B cell (primary cell): Measurements from ENCODE around the gene TMEM150C. TPM values are rescaled to one million over a fixed set of nuclear protein-coding genes. Genes with fewer than 3 reads are reported as not detected.

ENCODE experiments used
- ATAC-seq: fragments of 200-7000 bp; cut with Tn5 transposase; one replicate; pipeline ENCODE4 v1.10.0; 2021; ENCODE audit warnings: low read depth, mild to moderate bottlenecking, moderate number of reproducible peaks, moderate library complexity
- CTCF ChIA-PET: fragments of 350-600 bp; sonication (Branson Sonifier 250); formaldehyde crosslinking; loops from one replicate; lab custom pipeline; 2021; ENCODE audit warnings: antibody characterized with exemption, inconsistent platforms; lab: Charles Lee
- POLR2A ChIA-PET: fragments of 350-600 bp; sonication (Branson Sonifier 250); formaldehyde crosslinking; loops from one replicate; lab custom pipeline; 2021; ENCODE audit warnings: antibody characterized with exemption; lab: Charles Lee
- DNase-seq: peaks from one replicate; pipeline ENCODE4 v3.0.0; 2013
- H2AFZ ChIP-seq: 2 replicates; pipeline ENCODE4 v1.6.1; 2012; ENCODE audit warnings: mild to moderate bottlenecking, low read depth, low read length; ENCODE audit not compliant: insufficient read depth, poor library complexity, severe bottlenecking
- H3K27ac ChIP-seq, 2 donors: 1 replicate in 1 of 2; 2 replicates in 1 of 2; pipeline ENCODE4 v1.5.1; 2012 to 2013; ENCODE audit warnings: low read length in 2 of 2, mild to moderate bottlenecking in 2 of 2, moderate library complexity in 1 of 2
- H3K27me3 ChIP-seq, 4 experiments: fragments of 200-600 bp in 1 of 4; sonication (generic) in 1 of 4; replicated peaks in 1 of 4; 1 replicate in 2 of 4; 2 replicates in 2 of 4; pipeline versions ENCODE4 v1.6.1 to v1.7.0; 2013 to 2016; ENCODE audit warnings: low read length in 3 of 4, mild to moderate bottlenecking in 2 of 4, mixed read lengths in 1 of 4, moderate library complexity in 1 of 4; ENCODE audit not compliant: insufficient read depth in 4 of 4, control insufficient read depth in 3 of 4; ENCODE audit errors: control extremely low read depth in 1 of 4
- H3K36me3 ChIP-seq, 2 experiments: replicated peaks in 1 of 2; 1 replicate in 1 of 2; 2 replicates in 1 of 2; pipeline versions ENCODE4 v1.6.1 to v1.7.1; 2013; ENCODE audit warnings: low read length in 1 of 2; ENCODE audit not compliant: insufficient read depth in 2 of 2, control insufficient read depth in 1 of 2; ENCODE audit errors: control extremely low read depth in 1 of 2, extremely low read depth in 1 of 2
- H3K4me1 ChIP-seq, 2 donors: fragments of 200-600 bp in 1 of 2; sonication (generic) in 1 of 2; 1 replicate in 1 of 2; 2 replicates in 1 of 2; pipeline versions ENCODE4 v1.5.1 to v1.6.1; 2013 to 2017; ENCODE audit warnings: low read length in 2 of 2; ENCODE audit not compliant: control insufficient read depth in 2 of 2, insufficient read depth in 2 of 2
- H3K4me2 ChIP-seq: replicated peaks from 2 replicates; pipeline ENCODE3; 2012; ENCODE audit warnings: mild to moderate bottlenecking, low read depth, low read length; ENCODE audit not compliant: poor library complexity, severe bottlenecking
- H3K4me3 ChIP-seq, 5 experiments: fragments of 200-600 bp in 1 of 5; sonication (generic) in 1 of 5; 1 replicate in 3 of 5; 2 replicates in 2 of 5; pipeline versions ENCODE4 v1.5.1 to v1.7.0; 2011 to 2016; ENCODE audit warnings: low read length in 4 of 5, mild to moderate bottlenecking in 4 of 5, low read depth in 2 of 5, control low read depth in 1 of 5, moderate library complexity in 1 of 5; ENCODE audit not compliant: insufficient read depth in 1 of 5; ENCODE audit errors: control extremely low read depth in 1 of 5, extremely low read depth in 1 of 5
- H3K79me2 ChIP-seq: fragments of 200-600 bp; sonication (generic); one replicate; pipeline ENCODE4 v1.6.0; 2016; ENCODE audit warnings: low read length; ENCODE audit not compliant: control insufficient read depth, insufficient read depth
- H3K9ac ChIP-seq: fragments of 200-600 bp; sonication (generic); 2 replicates; pipeline ENCODE4 v1.6.1; 2017; ENCODE audit warnings: mild to moderate bottlenecking, low read length, moderate library complexity
- H3K9me3 ChIP-seq, 3 donors: one replicate each; pipeline versions ENCODE4 v1.6.1 to v1.7.1; 2013; ENCODE audit warnings: low read length in 2 of 3; ENCODE audit not compliant: control insufficient read depth in 2 of 3, insufficient read depth in 1 of 3; ENCODE audit errors: control extremely low read depth in 1 of 3
- H4K20me1 ChIP-seq: 2 replicates; pipeline ENCODE4 v1.6.0; 2012; ENCODE audit warnings: mild to moderate bottlenecking, low read length; ENCODE audit not compliant: insufficient read depth, control insufficient read depth, poor library complexity, severe bottlenecking
- H3K27ac Mint-ChIP-seq: one replicate; pipeline ENCODE4 v1.8.0; 2021; ENCODE audit warnings: mixed read lengths
- H3K27me3 Mint-ChIP-seq: one replicate; pipeline ENCODE4 v1.8.0; 2021; ENCODE audit warnings: mixed read lengths
- H3K4me1 Mint-ChIP-seq: one replicate; pipeline ENCODE4 v1.8.0; 2021; ENCODE audit warnings: mixed read lengths
- H3K4me3 Mint-ChIP-seq: one replicate; pipeline ENCODE4 v1.8.0; 2021; ENCODE audit warnings: mixed read lengths
- H3K9me3 Mint-ChIP-seq: one replicate; pipeline ENCODE4 v1.8.0; 2022; ENCODE audit warnings: mixed read lengths; ENCODE audit not compliant: insufficient read depth
- EZH2 ChIP-seq: IDR thresholded peaks from 2 replicates; pipeline ENCODE4 v1.6.1; 2012; ENCODE audit warnings: borderline replicate concordance, low read depth, mild to moderate bottlenecking, moderate library complexity, low read length; ENCODE audit not compliant: insufficient read depth, poor library complexity, severe bottlenecking
- WGBS: methylation state at CpG from one replicate; pipeline ENCODE4 v1.1.5; 2013; ENCODE audit warnings: missing lambda C conversion rate; ENCODE audit not compliant: insufficient coverage; 5-methylcytosine and 5-hydroxymethylcytosine counted together
- intact Hi-C: fragments of 100-400 bp; cut with micrococcal nuclease; formaldehyde crosslinking; loops from one replicate; pipeline ENCODE4 v1.10.0; 2022
- polyA plus RNA-seq: library from polyadenylated mRNA; depleted of rRNA; stranded (reverse); fragments of >200 nt; gene quantifications from 2 replicates; pipeline ENCODE4 v1.2.3, GENCODE V29; 2012
- total RNA-seq, 2 donors: library from RNA; stranded (reverse); fragments of 120-200 nt in 1 of 2; gene quantifications; 1 replicate in 1 of 2; 2 replicates in 1 of 2; pipeline versions ENCODE4 v1.2.3 to v1.2.4, GENCODE V29; 2013 to 2022
- TF ChIP-seq, protein P1 (sequence below): fragments of 200-600 bp; IDR thresholded peaks from one replicate; pipeline ENCODE4 v1.8.0; 2022; ENCODE audit warnings: antibody characterized with exemption, mild to moderate bottlenecking

The TMEM150C gene
- total and polyA plus RNA-seq, 2 donors (not counting 1 experiment from before 2014, with no cell fraction given) = 0.04 TPM; not detected in 1

- Mint-ChIP-seq H3K9me3 (no peaks in the 10 kb centered on the region), H3K27me3 (no peaks in the 10 kb centered on the region), H3K4me3 (no peak overlapping the region), H3K27ac (no peak overlapping the region), H3K4me1 (no peaks in the 10 kb centered on the region)
- no peaks in the 10 kb centered on the region for H3K36me3 ChIP-seq
- H3K27me3 ChIP-seq = no peaks in the 10 kb centered on the region
- ChIA-PET CTCF (interaction anchor here (0.5 to 0.6 kb wide), 2 partner anchors 261 to 308 kb away, joined by 3 to 5 read pairs; no protein-coding TSS in a partner anchor), POLR2A (no interaction called here)
- H3K27ac ChIP-seq = no peak overlapping the region
- DNase-seq (no peak), ATAC-seq (no peak)
- WGBS = 83% methylated on average over 1 of the region's 2 CpGs
- H3K79me2 ChIP-seq = no peaks in the 10 kb centered on the region
- no peak overlapping the region for H3K4me3 ChIP-seq
- H3K4me2 ChIP-seq = no peak overlapping the region
- H3K9ac ChIP-seq = no peak overlapping the region
- intact Hi-C loops = no loop called here
- H2AFZ ChIP-seq = no peak overlapping the region
- no peaks in the 10 kb centered on the region for H4K20me1 ChIP-seq
- H3K9me3 ChIP-seq = no peaks in the 10 kb centered on the region
- no peak for TF ChIP-seq EZH2
- TF ChIP-seq, protein P1, sequence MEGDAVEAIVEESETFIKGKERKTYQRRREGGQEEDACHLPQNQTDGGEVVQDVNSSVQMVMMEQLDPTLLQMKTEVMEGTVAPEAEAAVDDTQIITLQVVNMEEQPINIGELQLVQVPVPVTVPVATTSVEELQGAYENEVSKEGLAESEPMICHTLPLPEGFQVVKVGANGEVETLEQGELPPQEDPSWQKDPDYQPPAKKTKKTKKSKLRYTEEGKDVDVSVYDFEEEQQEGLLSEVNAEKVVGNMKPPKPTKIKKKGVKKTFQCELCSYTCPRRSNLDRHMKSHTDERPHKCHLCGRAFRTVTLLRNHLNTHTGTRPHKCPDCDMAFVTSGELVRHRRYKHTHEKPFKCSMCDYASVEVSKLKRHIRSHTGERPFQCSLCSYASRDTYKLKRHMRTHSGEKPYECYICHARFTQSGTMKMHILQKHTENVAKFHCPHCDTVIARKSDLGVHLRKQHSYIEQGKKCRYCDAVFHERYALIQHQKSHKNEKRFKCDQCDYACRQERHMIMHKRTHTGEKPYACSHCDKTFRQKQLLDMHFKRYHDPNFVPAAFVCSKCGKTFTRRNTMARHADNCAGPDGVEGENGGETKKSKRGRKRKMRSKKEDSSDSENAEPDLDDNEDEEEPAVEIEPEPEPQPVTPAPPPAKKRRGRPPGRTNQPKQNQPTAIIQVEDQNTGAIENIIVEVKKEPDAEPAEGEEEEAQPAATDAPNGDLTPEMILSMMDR = no peak
- no peaks in the 10 kb centered on the region for H3K4me1 ChIP-seq
Measured at GRCh38 chr4:82501154-82501442, 60.7 kb downstream of the TMEM150C start.

- Histone ChIP-seq H3K27ac (no peak overlapping the region), H3K4me2 (no peak overlapping the region), H3K4me3 (no peak overlapping the region), H3K27me3 (no peaks in the 10 kb centered on the region), H3K36me3 (no peaks in the 10 kb centered on the region), H3K9ac (no peak overlapping the region), H3K79me2 (no peaks in the 10 kb centered on the region), H3K9me3 (no peaks in the 10 kb centered on the region), H4K20me1 (no peaks in the 10 kb centered on the region), H2AFZ (no peak overlapping the region), H3K4me1 (no peaks in the 10 kb centered on the region)
- no peaks in the 10 kb centered on the region for H3K9me3 Mint-ChIP-seq
- no peaks in the 10 kb centered on the region for H3K27me3 Mint-ChIP-seq
- DNase-seq = no peak
- ATAC-seq = no peak
- intact Hi-C loops = no loop called here
- CTCF ChIA-PET = interaction anchor here (0.5 to 0.6 kb wide), 2 partner anchors 262 to 308 kb away, joined by 3 to 5 read pairs; no protein-coding TSS in a partner anchor
- H3K4me1 Mint-ChIP-seq = no peaks in the 10 kb centered on the region
- TF ChIP-seq EZH2 = no peak
- H3K27ac Mint-ChIP-seq = no peak overlapping the region
- H3K4me3 Mint-ChIP-seq = no peak overlapping the region
- POLR2A ChIA-PET = no interaction called here
- WGBS = 93% methylated on average over 3 of the region's 5 CpGs
Measured at GRCh38 chr4:82500435-82501153, 61.2 kb downstream of the TMEM150C start.
